Measurements from ENCODE around the gene CYREN. TPM values are rescaled to one million over a fixed set of nuclear protein-coding genes. Genes with fewer than 3 reads are reported as not detected.

CYREN gene
- total RNA-seq, 4 donors from 2014 or later, result 40.3 to 54.4 (median 46.8) TPM

DNA sequence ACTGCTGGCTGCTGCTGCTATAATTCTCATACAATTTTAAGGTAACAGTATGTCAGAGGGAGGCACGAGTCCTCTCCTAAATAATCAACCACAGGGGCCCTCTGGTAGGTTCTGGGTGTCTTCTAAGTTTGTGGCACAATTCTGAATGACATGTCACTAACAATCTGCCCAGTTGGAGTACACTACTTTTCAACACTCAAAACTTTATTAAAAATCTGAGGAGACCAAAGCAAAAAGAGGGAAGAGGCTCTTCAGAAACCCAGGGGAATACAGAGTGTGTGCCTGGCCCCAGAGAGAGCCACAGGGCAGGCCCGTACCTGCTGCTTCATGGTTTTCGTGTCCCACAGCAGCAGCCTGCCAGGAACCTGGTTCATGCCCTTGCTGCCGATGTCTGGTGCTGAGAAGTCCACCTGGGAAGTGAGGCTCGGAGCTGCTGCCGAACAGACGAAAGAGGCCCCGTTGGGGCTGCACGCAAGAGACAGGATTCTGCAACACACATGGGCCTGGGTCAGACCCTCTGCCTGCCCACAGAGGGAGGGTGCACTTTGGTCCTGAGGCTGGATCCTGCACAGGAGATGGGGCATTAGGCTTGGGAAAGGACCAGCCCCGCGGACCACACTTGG lies 22.5 kb upstream of the CYREN start:
- WGBS, 2 donors, result 86 to 97% methylated on average over 11 of the region's 11 CpGs
- no peak overlapping the region for H3K27ac ChIP-seq
- no peaks in the 10 kb centered on the region for H3K27me3 ChIP-seq
- no peaks in the 10 kb centered on the region for H3K4me1 ChIP-seq
- no peaks in the 10 kb centered on the region for H3K9me3 ChIP-seq
- no peak for DNase-seq
- no peak overlapping the region for H3K4me3 ChIP-seq (replicated peaks in 1 of 3)
- peaks cover 32 to 48% of the 10 kb centered on the region in 2 donors for H3K36me3 ChIP-seq
- intact Hi-C loops (cut with DNase I), result no loop called here
- no peak for TF ChIP-seq POLR2A (IDR thresholded peaks at IDR 0.05)
- TF ChIP-seq CTCF (IDR thresholded peaks at IDR 0.05), result no peak

DNA sequence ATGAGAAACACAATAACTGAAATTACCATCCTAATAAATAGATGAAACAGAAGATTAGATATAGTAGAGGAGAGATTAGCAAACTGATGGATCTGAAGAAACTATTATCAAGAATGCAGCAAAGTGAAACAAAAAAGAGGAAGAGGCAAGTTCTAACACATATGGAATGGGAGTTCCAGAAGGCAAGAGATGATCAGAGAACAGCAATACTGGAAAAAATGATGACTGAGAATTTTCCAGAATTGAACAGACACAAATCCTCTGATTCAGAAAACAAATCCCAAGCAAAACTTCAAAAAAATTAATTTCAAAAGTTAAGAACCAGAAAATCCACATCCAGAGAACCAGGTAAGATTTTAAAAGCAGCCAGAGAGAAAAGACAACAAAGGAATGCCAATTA lies 20.2 kb upstream of the CYREN start:
- no peak overlapping the region for H3K27ac ChIP-seq
- no peak overlapping the region for H3K4me3 ChIP-seq (replicated peaks in 1 of 3)
- H3K36me3 ChIP-seq, result peaks cover 29 to 46% of the 10 kb centered on the region in 2 donors
- no peaks in the 10 kb centered on the region for H3K27me3 ChIP-seq
- no peak for DNase-seq
- intact Hi-C loops (cut with DNase I), result no loop called here
- H3K9me3 ChIP-seq, result no peaks in the 10 kb centered on the region
- no peaks in the 10 kb centered on the region for H3K4me1 ChIP-seq
- no peak for TF ChIP-seq CTCF (IDR thresholded peaks at IDR 0.05)

DNA sequence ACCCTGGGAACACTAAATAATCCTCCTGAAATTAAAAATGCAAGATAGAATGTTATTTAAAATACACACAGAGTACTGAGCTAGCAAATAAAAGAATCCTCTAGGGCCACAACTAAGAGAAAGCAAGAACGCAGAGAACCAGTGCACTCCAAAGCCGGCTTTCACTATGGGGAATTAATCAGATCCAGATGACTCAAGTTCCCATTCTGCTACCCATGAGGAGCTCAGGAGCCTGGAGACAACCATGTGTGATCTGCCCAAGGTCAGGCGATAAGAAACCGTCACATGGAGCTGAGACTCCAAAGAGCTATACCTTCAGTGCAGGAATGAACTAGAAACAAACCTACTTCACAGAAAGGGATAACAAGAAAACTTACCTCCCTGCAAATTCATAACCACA lies 19.5 kb upstream of the CYREN start:
- 86 to 91% methylated on average over 4 of the region's 4 CpGs for WGBS, 2 donors
- H3K9me3 ChIP-seq, result no peaks in the 10 kb centered on the region
- no peak for DNase-seq
- H3K4me1 ChIP-seq, result no peaks in the 10 kb centered on the region
- no peak overlapping the region for H3K27ac ChIP-seq
- no peak for TF ChIP-seq POLR2A (IDR thresholded peaks at IDR 0.05)
- TF ChIP-seq CTCF (IDR thresholded peaks at IDR 0.05), result no peak
- no peak overlapping the region for H3K4me3 ChIP-seq (replicated peaks in 1 of 3)
- no peaks in the 10 kb centered on the region for H3K27me3 ChIP-seq
- peaks cover 37 to 52% of the 10 kb centered on the region in 2 donors for H3K36me3 ChIP-seq
- intact Hi-C loops (cut with DNase I), result no loop called here

GRCh38 chr7:135189221-135189662 lies 18.7 kb upstream of the CYREN start:
- H3K4me1 ChIP-seq, result no peaks in the 10 kb centered on the region
- DNase-seq, result no peak
- no peak for TF ChIP-seq CTCF (IDR thresholded peaks at IDR 0.05)
- TF ChIP-seq POLR2A (IDR thresholded peaks at IDR 0.05), result no peak
- 95 to 96% methylated on average over 6 of the region's 6 CpGs for WGBS, 2 donors
- intact Hi-C loops (cut with DNase I), result no loop called here
- H3K27me3 ChIP-seq, result no peaks in the 10 kb centered on the region
- peaks cover 43 to 49% of the 10 kb centered on the region in 2 donors for H3K36me3 ChIP-seq
- no peaks in the 10 kb centered on the region for H3K9me3 ChIP-seq
- no peak overlapping the region for H3K4me3 ChIP-seq (replicated peaks in 1 of 3)
- no peak overlapping the region for H3K27ac ChIP-seq

GRCh38 chr7:135188298-135188984 lies 17.9 kb upstream of the CYREN start:
- intact Hi-C loops (cut with DNase I), result no loop called here
- peaks cover 41 to 49% of the 10 kb centered on the region in 2 donors for H3K36me3 ChIP-seq
- TF ChIP-seq POLR2A (IDR thresholded peaks at IDR 0.05) (no peak), CTCF (IDR thresholded peaks at IDR 0.05) (no peak)
- H3K4me3 ChIP-seq (replicated peaks in 1 of 3), result no peak overlapping the region
- H3K9me3 ChIP-seq, result no peaks in the 10 kb centered on the region
- no peak overlapping the region for H3K27ac ChIP-seq
- DNase-seq, result no peak
- no peaks in the 10 kb centered on the region for H3K4me1 ChIP-seq
- WGBS, 2 donors, result 99% methylated on average over 12 of the region's 12 CpGs
- no peaks in the 10 kb centered on the region for H3K27me3 ChIP-seq

All from thyroid gland (tissue), 4 donors.